Right renal pelvis (tissue), 4 donors: ENCODE results near the gene CLK2. TPM values are rescaled to one million over a fixed set of nuclear protein-coding genes. Genes with fewer than 3 reads are reported as not detected.
A peak's percentile ranks its signal among the peaks of the same experiment; 100 is the strongest.

ENCODE experiments used
- DNase-seq, 4 donors: peaks; one replicate each; pipeline ENCODE4 v3.0.0-alpha.2; 2013; ENCODE audit warnings: low read depth in 4 of 4, low spot score in 3 of 4, missing footprints in 1 of 4
- polyA plus RNA-seq, 4 donors: library from polyadenylated mRNA; unstranded; fragments of 120-200 nt; gene quantifications; one replicate each; pipeline ENCODE4 v1.2.1, GENCODE V29; 2013; ENCODE audit not compliant: insufficient read length in 4 of 4

Gene CLK2
- polyA plus RNA-seq, 4 donors = 71.1 to 81.1 (median 75.7) TPM

- no peak for DNase-seq
Observed at GRCh38 chr1:155269381-155269780, 3.9 kb downstream of the CLK2 start.

GRCh38 chr1:155268630-155269029 lies 4.7 kb downstream of the CLK2 start:
- no peak for DNase-seq

- DNase-seq = no peak
Observed at GRCh38 chr1:155267373-155267772, 5.9 kb downstream of the CLK2 start.

GRCh38 chr1:155266553-155266952 lies 6.8 kb downstream of the CLK2 start:
- no peak for DNase-seq

GRCh38 chr1:155263067-155263466 lies 10.2 kb downstream of the CLK2 start:
- DNase-seq = no peak

GRCh38 chr1:155261852-155262673 lies 11.2 kb downstream of the CLK2 start, which contains the start of gene SCAMP3:
SCAMP3 (minus strand) TSS chr1:155262360; CDS start chr1:155262151, 209 bp downstream.
- peak in 3 of 4 donors; percentile 95 to 96 (median 95) for DNase-seq

- no peak for DNase-seq
Observed at GRCh38 chr1:155261493-155261851, 11.8 kb downstream of the CLK2 start.

GRCh38 chr1:155260276-155260675 lies 13.0 kb downstream of the CLK2 start:
- no peak for DNase-seq

- no peak for DNase-seq
Observed at GRCh38 chr1:155256058-155256852, 17.0 kb downstream of the CLK2 start.

GRCh38 chr1:155255243-155256007 lies 17.9 kb downstream of the CLK2 start, which contains the start of gene ENTREP3:
ENTREP3 (minus strand) TSS chr1:155255483; CDS start chr1:155254877, 606 bp downstream.
- peak in 2 of 4 donors; percentile 74 to 79 for DNase-seq

GRCh38 chr1:155254714-155255242 lies 18.5 kb downstream of the CLK2 start:
- DNase-seq = no peak

- no peak for DNase-seq
Observed at GRCh38 chr1:155254228-155254713, 19.0 kb downstream of the CLK2 start.

GRCh38 chr1:155253797-155254196 lies 19.5 kb downstream of the CLK2 start:
- no peak for DNase-seq

GRCh38 chr1:155253208-155253607 lies 20.1 kb downstream of the CLK2 start:
- no peak for DNase-seq

- DNase-seq = no peak
Observed at GRCh38 chr1:155251566-155251965, 21.7 kb downstream of the CLK2 start.

- DNase-seq = peak; percentile 87 to 92 (median 89)
Observed at GRCh38 chr1:155250633-155251449, 22.5 kb downstream of the CLK2 start.

- no peak for DNase-seq
Observed at GRCh38 chr1:155250246-155250632, 23.1 kb downstream of the CLK2 start.

GRCh38 chr1:155247667-155248553 lies 25.4 kb downstream of the CLK2 start:
- DNase-seq = no peak
